GM19452 (cell line): ENCODE measurements around the gene PCDHGB2.
"Not testable (repeated sequence)": the region's sequence is repeated elsewhere in the genome, so short reads cannot be mapped to it uniquely, and the experiment has no call there.

Source experiments
- ATAC-seq: cut with Tn5 transposase; IDR thresholded peaks from one replicate; pipeline ENCODE4 v1.9.1; 2021; ENCODE audit not compliant: unreplicated experiment

The PCDHGB2 gene

GRCh38 chr5:141349917-141350619 is 9.7 kb upstream of the PCDHGB2 start, which contains the start of gene PCDHGB1:
Gene PCDHGB1 (plus strand): TSS chr5:141350099. CDS start chr5:141350261, 162 bp downstream.
- ATAC-seq = no peak

DNA sequence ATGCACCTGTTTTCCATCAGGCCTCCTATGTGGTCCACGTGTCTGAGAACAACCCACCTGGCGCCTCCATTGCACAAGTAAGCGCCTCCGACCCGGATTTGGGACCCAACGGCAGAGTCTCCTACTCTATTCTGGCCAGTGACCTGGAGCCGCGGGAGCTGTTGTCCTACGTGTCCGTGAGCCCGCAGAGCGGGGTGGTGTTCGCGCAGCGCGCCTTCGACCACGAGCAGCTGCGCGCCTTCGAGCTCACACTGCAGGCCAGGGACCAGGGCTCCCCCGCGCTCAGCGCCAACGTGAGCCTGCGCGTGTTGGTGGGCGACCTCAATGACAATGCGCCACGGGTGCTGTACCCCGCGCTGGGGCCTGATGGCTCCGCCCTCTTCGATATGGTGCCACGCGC is 8.2 kb upstream of the PCDHGB2 start:
- ATAC-seq = no peak

- ATAC-seq = no peak
Observed at GRCh38 chr5:141354900-141355469, 4.8 kb upstream of the PCDHGB2 start, which contains the start of gene PCDHGA4. Gene PCDHGA4 (plus strand): TSS chr5:141355021. CDS start chr5:141355108, 87 bp downstream.

DNA sequence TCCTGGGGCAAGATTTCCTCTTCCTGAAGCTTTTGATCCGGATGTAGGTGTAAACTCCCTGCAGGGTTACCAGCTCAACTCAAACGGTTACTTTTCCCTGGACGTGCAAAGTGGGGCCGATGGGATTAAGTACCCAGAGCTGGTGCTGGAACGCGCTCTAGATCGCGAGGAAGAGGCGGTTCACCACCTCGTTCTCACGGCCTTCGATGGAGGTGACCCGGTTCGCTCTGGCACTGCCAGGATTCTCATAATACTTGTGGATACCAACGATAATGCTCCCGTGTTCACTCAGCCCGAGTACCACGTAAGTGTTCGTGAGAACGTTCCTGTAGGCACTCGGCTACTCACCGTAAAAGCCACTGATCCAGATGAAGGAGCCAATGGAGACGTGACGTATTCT is 4.2 kb upstream of the PCDHGB2 start:
- ATAC-seq = no peak

DNA sequence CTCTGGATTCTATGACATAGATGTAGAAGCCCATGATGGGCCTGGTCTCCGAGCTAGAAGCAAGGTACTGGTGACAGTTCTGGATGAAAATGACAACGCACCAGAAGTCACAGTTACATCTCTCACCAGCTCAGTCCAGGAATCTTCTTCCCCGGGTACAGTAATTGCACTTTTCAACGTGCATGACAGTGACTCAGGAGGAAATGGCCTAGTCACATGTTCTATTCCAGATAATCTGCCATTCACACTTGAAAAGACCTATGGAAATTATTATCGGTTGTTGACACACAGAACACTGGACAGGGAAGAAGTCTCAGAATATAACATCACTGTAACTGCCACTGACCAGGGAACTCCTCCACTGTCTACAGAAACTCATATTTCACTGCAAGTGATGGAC is 3.7 kb upstream of the PCDHGB2 start:
- no peak for ATAC-seq

- ATAC-seq = no peak
Observed at GRCh38 chr5:141356950-141357349, 2.8 kb upstream of the PCDHGB2 start.

DNA sequence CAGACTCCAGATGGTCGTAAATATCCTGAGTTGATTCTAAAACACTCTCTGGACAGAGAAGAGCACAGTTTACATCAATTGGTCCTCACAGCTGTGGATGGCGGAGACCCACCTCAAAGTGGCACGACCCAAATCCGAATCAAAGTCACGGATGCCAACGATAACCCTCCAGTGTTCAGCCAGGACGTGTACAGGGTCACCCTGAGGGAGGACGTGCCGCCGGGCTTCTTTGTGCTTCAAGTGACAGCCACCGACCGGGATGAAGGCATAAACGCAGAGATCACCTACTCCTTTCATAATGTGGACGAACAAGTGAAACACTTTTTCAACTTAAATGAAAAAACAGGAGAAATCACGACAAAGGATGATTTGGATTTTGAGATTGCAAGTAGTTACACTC is 891 bp downstream of the PCDHGB2 start:
- no peak for ATAC-seq

GRCh38 chr5:141362719-141363118 is 2.9 kb downstream of the PCDHGB2 start:
- ATAC-seq = no peak

GRCh38 chr5:141363952-141364660 is 4.3 kb downstream of the PCDHGB2 start, which contains the start of gene PCDHGA5:
Gene PCDHGA5 (plus strand): TSS chr5:141364162. CDS start chr5:141364331, 169 bp downstream.
- ATAC-seq = no peak

DNA sequence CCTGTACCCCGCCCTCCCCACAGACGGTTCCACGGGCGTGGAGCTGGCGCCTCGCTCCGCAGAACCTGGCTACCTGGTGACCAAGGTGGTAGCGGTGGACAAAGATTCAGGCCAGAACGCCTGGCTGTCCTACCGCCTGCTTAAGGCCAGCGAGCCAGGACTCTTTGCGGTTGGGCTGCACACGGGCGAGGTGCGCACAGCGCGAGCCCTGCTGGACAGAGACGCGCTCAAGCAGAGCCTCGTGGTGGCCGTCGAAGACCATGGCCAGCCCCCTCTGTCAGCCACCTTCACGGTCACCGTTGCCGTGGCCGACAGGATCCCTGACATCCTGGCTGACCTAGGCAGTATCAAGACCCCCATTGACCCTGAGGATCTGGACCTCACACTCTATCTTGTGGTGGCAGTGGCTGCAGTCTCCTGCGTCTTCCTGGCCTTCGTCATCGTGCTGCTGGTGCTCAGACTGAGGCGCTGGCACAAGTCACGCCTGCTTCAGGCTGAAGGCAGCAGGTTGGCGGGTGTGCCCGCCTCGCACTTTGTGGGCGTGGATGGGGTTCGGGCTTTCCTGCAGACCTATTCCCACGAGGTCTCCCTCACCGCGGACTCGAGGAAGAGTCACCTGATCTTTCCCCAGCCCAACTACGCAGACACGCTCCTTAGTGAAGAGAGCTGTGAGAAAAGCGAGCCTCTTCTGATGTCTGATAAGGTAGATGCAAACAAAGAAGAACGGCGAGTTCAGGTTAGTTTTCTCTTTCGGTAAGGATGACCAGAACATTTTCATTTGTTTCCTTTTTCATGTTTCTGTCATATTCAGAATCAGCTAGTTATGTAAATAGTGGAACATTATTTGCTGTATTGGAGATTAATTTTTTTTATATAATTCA is 6.5 kb downstream of the PCDHGB2 start:
- no peak for ATAC-seq

DNA sequence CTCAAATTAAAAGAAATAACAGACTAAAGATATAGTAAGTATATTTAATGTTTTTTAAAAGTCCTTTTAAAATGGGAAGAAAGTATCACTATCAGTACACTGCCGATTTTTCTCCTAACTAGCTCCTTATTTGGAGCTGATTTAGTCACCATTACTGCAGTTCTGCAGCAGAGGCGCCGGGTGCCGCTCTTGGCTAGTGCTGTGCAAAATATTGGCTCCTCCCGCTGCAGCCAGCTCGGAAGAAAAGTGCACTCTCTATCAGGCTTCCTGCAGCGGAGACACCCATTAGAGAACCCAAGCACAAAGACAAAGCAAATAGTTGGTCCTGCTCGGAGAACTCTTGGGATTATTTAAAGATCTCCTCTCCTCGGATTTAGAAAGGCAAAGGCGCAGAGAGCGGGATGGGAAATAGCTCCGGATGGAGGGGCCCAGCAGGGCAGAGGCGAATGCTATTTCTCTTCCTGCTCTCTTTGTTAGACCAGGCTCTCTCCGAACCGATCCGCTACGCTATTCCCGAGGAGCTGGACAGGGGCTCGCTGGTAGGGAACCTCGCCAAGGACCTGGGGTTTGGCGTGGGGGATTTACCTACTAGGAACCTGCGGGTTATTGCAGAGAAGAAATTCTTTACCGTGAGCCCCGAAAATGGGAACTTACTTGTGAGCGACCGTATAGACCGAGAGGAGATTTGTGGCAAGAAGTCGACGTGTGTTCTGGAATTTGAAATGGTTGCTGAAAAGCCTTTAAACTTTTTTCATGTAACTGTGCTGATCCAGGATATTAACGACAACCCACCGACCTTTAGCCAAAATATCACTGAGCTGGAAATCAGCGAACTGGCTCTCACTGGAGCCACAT is 10.4 kb downstream of the PCDHGB2 start, which contains the start of gene PCDHGB3:
PCDHGB3 (plus strand) TSS at position 249 of the 855 bp plus-strand sequence; CDS start at position 402, 153 bp downstream.
- peak; percentile 75 for ATAC-seq

DNA sequence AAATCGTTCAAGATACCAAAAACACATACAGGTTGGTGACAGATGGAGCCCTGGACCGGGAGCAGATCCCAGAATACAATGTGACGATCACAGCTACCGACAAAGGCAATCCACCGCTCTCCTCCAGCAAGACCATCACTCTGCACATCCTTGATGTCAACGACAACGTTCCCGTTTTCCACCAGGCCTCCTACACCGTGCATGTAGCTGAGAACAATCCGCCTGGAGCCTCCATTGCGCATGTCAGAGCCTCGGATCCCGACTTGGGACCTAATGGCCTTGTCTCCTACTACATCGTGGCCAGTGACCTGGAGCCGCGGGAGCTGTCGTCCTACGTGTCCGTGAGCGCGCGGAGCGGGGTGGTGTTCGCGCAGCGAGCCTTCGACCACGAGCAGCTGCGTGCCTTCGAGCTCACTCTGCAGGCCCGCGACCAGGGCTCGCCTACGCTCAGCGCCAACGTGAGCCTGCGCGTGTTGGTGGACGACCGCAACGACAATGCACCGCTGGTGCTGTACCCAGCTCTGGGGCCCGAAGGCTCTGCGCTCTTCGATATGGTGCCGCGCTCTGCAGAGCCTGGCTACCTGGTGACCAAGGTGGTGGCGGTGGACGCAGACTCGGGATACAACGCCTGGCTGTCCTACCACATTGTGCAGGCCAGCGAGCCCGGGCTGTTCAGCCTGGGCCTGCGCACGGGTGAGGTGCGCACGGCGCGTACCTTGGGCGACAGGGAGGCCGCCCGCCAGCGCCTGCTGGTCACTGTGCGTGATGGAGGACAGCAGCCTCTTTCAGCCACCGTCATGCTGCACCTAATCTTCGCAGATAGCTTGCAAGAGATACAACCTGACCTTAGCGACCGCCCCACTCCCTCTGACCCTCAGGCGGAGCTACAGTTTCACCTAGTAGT is 12.0 kb downstream of the PCDHGB2 start:
- no peak for ATAC-seq

GRCh38 chr5:141373673-141374317 is 14.0 kb downstream of the PCDHGB2 start, which contains the start of gene PCDHGA6:
Gene PCDHGA6 (plus strand): TSS chr5:141373891. CDS start chr5:141374084, 193 bp downstream.
- ATAC-seq = no peak

DNA sequence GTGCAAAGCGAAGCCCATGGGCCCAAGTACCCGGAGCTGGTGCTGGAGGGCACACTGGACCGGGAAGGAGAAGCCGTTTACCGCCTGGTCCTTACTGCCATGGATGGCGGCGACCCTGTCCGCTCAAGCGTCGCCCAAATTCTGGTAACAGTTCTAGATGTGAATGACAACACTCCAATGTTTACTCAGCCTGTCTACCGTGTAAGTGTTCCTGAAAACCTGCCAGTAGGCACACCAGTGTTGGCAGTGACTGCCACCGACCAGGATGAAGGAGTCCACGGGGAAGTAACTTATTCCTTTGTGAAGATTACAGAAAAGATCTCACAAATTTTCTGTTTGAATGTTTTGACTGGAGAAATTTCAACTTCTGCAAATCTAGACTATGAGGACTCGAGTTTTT is 14.8 kb downstream of the PCDHGB2 start:
- no peak for ATAC-seq

GRCh38 chr5:141375444-141376155 is 15.8 kb downstream of the PCDHGB2 start:
- ATAC-seq = not testable (repeated sequence)

DNA sequence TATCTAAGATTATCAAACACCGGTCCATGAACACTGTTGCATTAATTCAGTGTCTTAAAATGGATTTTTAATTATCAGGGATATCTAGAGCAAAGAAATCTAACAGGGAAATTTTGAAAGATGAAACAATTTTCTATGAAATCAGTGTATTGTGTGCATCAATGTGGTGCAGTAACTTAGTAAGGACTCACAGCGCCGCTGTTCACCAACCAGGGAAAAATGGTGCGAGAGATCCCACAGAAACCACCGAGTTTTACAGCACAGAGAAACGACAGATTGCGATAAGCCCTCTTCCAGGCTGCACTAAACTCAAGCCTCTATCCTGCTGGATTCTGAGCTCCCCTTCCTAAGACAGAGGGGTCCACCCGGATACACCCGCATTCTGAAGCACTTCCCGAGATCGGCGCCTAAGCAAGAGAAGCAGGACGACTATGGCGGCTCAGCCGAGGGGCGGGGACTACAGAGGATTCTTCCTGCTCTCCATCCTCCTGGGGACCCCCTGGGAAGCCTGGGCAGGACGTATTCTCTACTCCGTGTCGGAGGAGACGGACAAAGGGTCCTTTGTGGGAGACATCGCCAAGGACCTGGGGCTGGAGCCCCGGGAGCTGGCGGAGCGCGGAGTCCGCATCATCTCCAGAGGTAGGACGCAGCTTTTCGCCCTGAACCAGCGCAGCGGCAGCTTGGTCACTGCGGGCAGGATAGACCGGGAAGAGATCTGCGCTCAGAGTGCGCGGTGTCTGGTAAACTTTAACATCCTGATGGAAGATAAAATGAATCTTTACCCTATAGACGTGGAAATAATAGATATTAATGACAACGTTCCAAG is 22.9 kb downstream of the PCDHGB2 start, which contains the start of gene PCDHGA7:
PCDHGA7 (plus strand) TSS at position 274 of the 826 bp plus-strand sequence; CDS start at position 432, 158 bp downstream.
- no peak for ATAC-seq
